ENCODE measurements around the gene CKAP2L. TPM values are rescaled to one million over a fixed set of nuclear protein-coding genes. Genes with fewer than 3 reads are reported as not detected.

CKAP2L gene
- 1 to 10 TPM; 1.9 to 5.2 TPM for total RNA-seq
- polyA plus RNA-seq (ENCODE audit: insufficient read length in 6 of 6): 10 to 100 TPM; 12.2 to 29.3 (median 16.5) TPM
- long read RNA-seq, donor 1, partial matches to known transcripts: 11 of 11 reads
- long read RNA-seq, donor 1, other reads (novel, unspliced or antisense): 0 of 11 reads
- long read RNA-seq, donor 2, full-length matches to known transcripts: 2 of 8 reads
- long read RNA-seq, donor 2, partial matches to known transcripts: 6 of 8 reads
- long read RNA-seq, donor 2, other reads (novel, unspliced or antisense): 0 of 8 reads
- long read RNA-seq, donor 3, full-length matches to known transcripts: 3 of 8 reads
- long read RNA-seq, donor 3, partial matches to known transcripts: 5 of 8 reads
- long read RNA-seq, donor 3, other reads (novel, unspliced or antisense): 0 of 8 reads
- long read RNA-seq, donor 4, partial matches to known transcripts: 1 of 1 reads
- long read RNA-seq, donor 4, other reads (novel, unspliced or antisense): 0 of 1 reads
- long read RNA-seq, donor 5, partial matches to known transcripts: 0 of 1 reads
- long read RNA-seq, donor 5, other reads (novel, unspliced or antisense): 0 of 1 reads
- long read RNA-seq, donor 6, full-length matches to known transcripts: 2 of 2 reads
- long read RNA-seq, donor 6, partial matches to known transcripts: 0 of 2 reads
- long read RNA-seq, donor 6, other reads (novel, unspliced or antisense): 0 of 2 reads
- long read RNA-seq, donor 7, full-length matches to known transcripts: 2 of 2 reads
- long read RNA-seq, donor 7, partial matches to known transcripts: 0 of 2 reads
- long read RNA-seq, donor 7, other reads (novel, unspliced or antisense): 0 of 2 reads
- long read RNA-seq, donor 8: 0 reads
- long read RNA-seq, donor 9: 0 reads
- long read RNA-seq, donor 10, partial matches to known transcripts: 0 of 1 reads
- long read RNA-seq, donor 10, other reads (novel, unspliced or antisense): 1 of 1 reads
- long read RNA-seq, donor 11, partial matches to known transcripts: 0 of 1 reads
- long read RNA-seq, donor 11, other reads (novel, unspliced or antisense): 0 of 1 reads
- long read RNA-seq, donor 12, full-length matches to known transcripts: 1 of 1 reads
- long read RNA-seq, donor 12, partial matches to known transcripts: 0 of 1 reads
- long read RNA-seq, donor 12, other reads (novel, unspliced or antisense): 0 of 1 reads

- DNase-seq: peak; percentile 94 to 98 (median 97)
- Histone ChIP-seq H3K9me3 (no peaks in the 10 kb centered on the region), H3K4me1 (peaks cover 6 to 36% of the 10 kb centered on the region in 2 donors), H3K36me3 (no peaks in the 10 kb centered on the region), H3K4me3 (peak within 1 kb of the TSS; percentile 62 to 63), H3K27ac (peak within 1 kb of the TSS; percentile 2 to 59), H3K27me3 (no peaks in the 10 kb centered on the region)
- TF ChIP-seq CTCF (IDR thresholded peaks at IDR 0.05): no peak
- ATAC-seq: peak; percentile 100
- intact Hi-C loops (cut with DNase I): no loop called here
Measured at GRCh38 chr2:112764071-112765044, at the start of gene CKAP2L. Gene CKAP2L (minus strand): TSS chr2:112764609. CDS start chr2:112764598, 11 bp downstream.

- intact Hi-C loops (cut with DNase I): no loop called here
- Histone ChIP-seq H3K9me3 (no peaks in the 10 kb centered on the region), H3K4me1 (peaks cover 0 to 27% of the 10 kb centered on the region in 2 donors), H3K27ac (no peak overlapping the region), H3K36me3 (no peaks in the 10 kb centered on the region), H3K4me3 (no peak overlapping the region), H3K27me3 (no peaks in the 10 kb centered on the region)
- ATAC-seq (no peak), DNase-seq (no peak)
- no peak for TF ChIP-seq CTCF (IDR thresholded peaks at IDR 0.05)
Measured at GRCh38 chr2:112813280-112813966, 49.0 kb upstream of the CKAP2L start.

GRCh38 chr2:112812318-112813267 is 48.2 kb upstream of the CKAP2L start:
- Histone ChIP-seq H3K36me3 (no peaks in the 10 kb centered on the region), H3K27me3 (no peaks in the 10 kb centered on the region), H3K9me3 (peaks cover 0 to 4% of the 10 kb centered on the region in 2 donors), H3K27ac (no peak overlapping the region), H3K4me3 (no peak overlapping the region), H3K4me1 (peaks cover 0 to 27% of the 10 kb centered on the region in 2 donors)
- no peak for TF ChIP-seq CTCF (IDR thresholded peaks at IDR 0.05)
- peak; percentile 30 for ATAC-seq
- intact Hi-C loops (cut with DNase I): no loop called here
- no peak for DNase-seq
